Measurements from ENCODE around the gene PRX. TPM values are rescaled to one million over a fixed set of nuclear protein-coding genes. Genes with fewer than 3 reads are reported as not detected.
"Not testable (repeated sequence)": the region's sequence is repeated elsewhere in the genome, so short reads cannot be mapped to it uniquely, and the experiment has no call there.

PRX gene
- 10 to 100 TPM; 10.3 to 16.6 (median 11.7) TPM for polyA plus RNA-seq (ENCODE audit: insufficient read length in 4 of 4)

- DNase-seq (ENCODE audit: low read depth in 4 of 4, low spot score in 3 of 4), result no peak
These were observed at the start of gene PRX for GRCh38 chr19:40413291-40413845. Gene PRX, minus strand, starts transcription at chr19:40413378. Its CDS starts 5,446 bp downstream, at chr19:40407932.

- DNase-seq (ENCODE audit: low read depth in 4 of 4, low spot score in 3 of 4), result no peak
These were observed 48.6 kb upstream of the PRX start for GRCh38 chr19:40461669-40462221.

- no peak for DNase-seq (ENCODE audit: low read depth in 4 of 4, low spot score in 3 of 4)
These were observed 47.0 kb upstream of the PRX start for GRCh38 chr19:40460185-40460584.

GRCh38 chr19:40458597-40458974 lies 45.4 kb upstream of the PRX start:
- no peak for DNase-seq (ENCODE audit: low read depth in 4 of 4, low spot score in 3 of 4)

- DNase-seq (ENCODE audit: low read depth in 4 of 4, low spot score in 3 of 4), result no peak
These were observed 44.9 kb upstream of the PRX start for GRCh38 chr19:40457953-40458596.

GRCh38 chr19:40457048-40457447 lies 43.9 kb upstream of the PRX start:
- DNase-seq (ENCODE audit: low read depth in 4 of 4, low spot score in 3 of 4), result no peak

- DNase-seq (ENCODE audit: low read depth in 4 of 4, low spot score in 3 of 4), result not testable (repeated sequence)
These were observed 40.8 kb upstream of the PRX start for GRCh38 chr19:40453943-40454342.

- no peak for DNase-seq (ENCODE audit: low read depth in 4 of 4, low spot score in 3 of 4)
These were observed 40.1 kb upstream of the PRX start for GRCh38 chr19:40453151-40453735.

GRCh38 chr19:40452016-40452415 lies 38.8 kb upstream of the PRX start:
- DNase-seq (ENCODE audit: low read depth in 4 of 4, low spot score in 3 of 4), result no peak

GRCh38 chr19:40450664-40451063 lies 37.5 kb upstream of the PRX start:
- DNase-seq (ENCODE audit: low read depth in 4 of 4, low spot score in 3 of 4), result no peak

GRCh38 chr19:40449506-40449905 lies 36.3 kb upstream of the PRX start:
- DNase-seq (ENCODE audit: low read depth in 4 of 4, low spot score in 3 of 4), result no peak

GRCh38 chr19:40446263-40446784 lies 33.1 kb upstream of the PRX start:
- no peak for DNase-seq (ENCODE audit: low read depth in 4 of 4, low spot score in 3 of 4)

- peak in 1 of 4 donors; percentile 58 for DNase-seq (ENCODE audit: low read depth in 4 of 4, low spot score in 3 of 4)
These were observed 32.6 kb upstream of the PRX start for GRCh38 chr19:40445780-40446262.

GRCh38 chr19:40444825-40445312 lies 31.7 kb upstream of the PRX start:
- no peak for DNase-seq (ENCODE audit: low read depth in 4 of 4, low spot score in 3 of 4)

- DNase-seq (ENCODE audit: low read depth in 4 of 4, low spot score in 3 of 4), result peak; percentile 93 to 98 (median 94)
These were observed 31.0 kb upstream of the PRX start, which contains the start of gene SERTAD3 for GRCh38 chr19:40444000-40444824. Gene SERTAD3, minus strand, starts transcription at chr19:40444335. Its CDS starts 2,255 bp downstream, at chr19:40442080.

GRCh38 chr19:40443131-40443999 lies 30.2 kb upstream of the PRX start:
- peak; percentile 97 to 100 (median 100) for DNase-seq (ENCODE audit: low read depth in 4 of 4, low spot score in 3 of 4)

GRCh38 chr19:40442328-40443130 lies 29.4 kb upstream of the PRX start:
- no peak for DNase-seq (ENCODE audit: low read depth in 4 of 4, low spot score in 3 of 4)

GRCh38 chr19:40441719-40442253 lies 28.6 kb upstream of the PRX start:
- DNase-seq (ENCODE audit: low read depth in 4 of 4, low spot score in 3 of 4), result no peak

Measured in right renal pelvis (tissue), 4 donors.